Endodermal cell (in vitro differentiated cells): ENCODE results near the gene STAT2. TPM values are rescaled to one million over a fixed set of nuclear protein-coding genes. Genes with fewer than 3 reads are reported as not detected.

ENCODE experiments used
- DNase-seq: peaks from one replicate; pipeline ENCODE4 v3.0.0-alpha.2; 2017
- H3K27ac ChIP-seq: 2 replicates; pipeline ENCODE4 v1.5.1; 2013; ENCODE audit warnings: mild to moderate bottlenecking, low read depth, low read length, moderate library complexity
- H3K27me3 ChIP-seq: 2 replicates; pipeline ENCODE4 v1.6.1; 2013; ENCODE audit warnings: mild to moderate bottlenecking, low read length, moderate library complexity; ENCODE audit not compliant: insufficient read depth, control insufficient read depth, poor library complexity, severe bottlenecking
- H3K36me3 ChIP-seq: 2 replicates; pipeline ENCODE4 v1.7.0; 2013; ENCODE audit warnings: mild to moderate bottlenecking, low read length, moderate library complexity; ENCODE audit not compliant: control insufficient read depth, insufficient read depth
- H3K4me1 ChIP-seq: one replicate; pipeline ENCODE4 v1.7.0; 2013; ENCODE audit warnings: low read length; ENCODE audit not compliant: control insufficient read depth, insufficient read depth
- H3K4me3 ChIP-seq: 2 replicates; pipeline ENCODE4 v1.5.1; 2013; ENCODE audit warnings: mild to moderate bottlenecking, low read length, moderate library complexity
- H3K9ac ChIP-seq: 2 replicates; pipeline ENCODE4 v1.6.1; 2013; ENCODE audit warnings: mild to moderate bottlenecking, low read length, moderate library complexity; ENCODE audit not compliant: poor library complexity, severe bottlenecking; ENCODE audit errors: extremely low read depth
- H3K9me3 ChIP-seq: 2 replicates; pipeline ENCODE4 v1.6.1; 2013; ENCODE audit warnings: mild to moderate bottlenecking, low read length, moderate library complexity; ENCODE audit not compliant: control insufficient read depth
- H3K27ac Mint-ChIP-seq: 2 replicates; pipeline ENCODE4 v1.8.0; 2020; ENCODE audit warnings: mixed read lengths
- H3K27me3 Mint-ChIP-seq: 2 replicates; pipeline ENCODE4 v1.8.0; 2021; ENCODE audit warnings: mild to moderate bottlenecking, mixed read lengths; ENCODE audit not compliant: insufficient read depth
- H3K36me3 Mint-ChIP-seq: 2 replicates; pipeline ENCODE4 v1.8.0; 2020; ENCODE audit warnings: low read depth, mixed read lengths
- H3K4me1 Mint-ChIP-seq: 2 replicates; pipeline ENCODE4 v1.8.0; 2020; ENCODE audit warnings: mixed read lengths
- H3K4me3 Mint-ChIP-seq: 2 replicates; pipeline ENCODE4 v1.8.0; 2020; ENCODE audit warnings: mild to moderate bottlenecking, moderate library complexity, mixed read lengths
- H3K9me3 Mint-ChIP-seq: 2 replicates; pipeline ENCODE4 v1.8.0; 2020; ENCODE audit warnings: mild to moderate bottlenecking, mixed read lengths
- WGBS, 2 experiments: methylation state at CpG; one replicate each; pipeline versions ENCODE4 v1.1.5 to v1.1.7; 2013; ENCODE audit warnings: missing lambda C conversion rate in 2 of 2, mixed read lengths in 1 of 2; ENCODE audit not compliant: insufficient coverage in 1 of 2, insufficient read length in 1 of 2; 5-methylcytosine and 5-hydroxymethylcytosine counted together
- total RNA-seq, 2 donors: library from RNA; stranded (reverse); fragmentation: NEBNext Ultra II Directional in 1 of 2; extraction: Animal tissue kit (Norgen Biotek cat#: 25700) in 1 of 2; gene quantifications; 2 replicates in 1 of 2; 3 replicates in 1 of 2; pipeline ENCODE4 v1.2.1, GENCODE V29; 2021
- TF ChIP-seq, protein P1 (sequence below): fragments of 200-600 bp; sonication (generic); conservative IDR thresholded peaks from 2 replicates; pipeline ENCODE4 v1.5.0; 2021; ENCODE audit warnings: antibody characterized with exemption, mild to moderate bottlenecking

The STAT2 gene
- total RNA-seq, 2 donors from 2014 or later, result 107 to 112 TPM

DNA sequence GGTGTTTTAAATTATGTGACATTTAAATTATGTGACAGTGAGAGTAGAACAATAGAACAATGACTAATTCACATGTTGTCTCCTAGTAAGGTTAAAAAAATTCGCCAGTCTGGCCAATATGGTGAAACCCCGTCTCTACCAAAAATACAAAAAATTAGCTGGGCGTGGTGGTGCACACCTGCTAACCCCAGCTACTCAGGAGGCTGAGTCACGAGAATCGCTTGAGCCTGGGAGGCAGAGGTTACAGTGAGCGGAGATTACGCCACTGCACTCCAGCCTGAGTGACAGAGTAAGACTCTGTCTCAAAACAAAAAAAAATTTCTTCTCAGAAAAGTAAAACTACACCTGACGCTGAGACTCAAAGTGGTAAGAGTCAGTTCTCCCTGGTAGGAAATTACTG lies 62.5 kb downstream of the STAT2 start:
- no peak for DNase-seq
- H3K4me1 Mint-ChIP-seq, result peaks cover 25% of the 10 kb centered on the region
- H3K27me3 Mint-ChIP-seq, result no peaks in the 10 kb centered on the region
- H3K9me3 Mint-ChIP-seq, result no peaks in the 10 kb centered on the region
- Histone ChIP-seq H3K4me1 (peaks cover 9% of the 10 kb centered on the region), H3K27ac (no peak overlapping the region), H3K4me3 (no peak overlapping the region), H3K9me3 (no peaks in the 10 kb centered on the region), H3K27me3 (no peaks in the 10 kb centered on the region), H3K9ac (no peak overlapping the region), H3K36me3 (peaks cover 31% of the 10 kb centered on the region)
- TF ChIP-seq, protein P1, sequence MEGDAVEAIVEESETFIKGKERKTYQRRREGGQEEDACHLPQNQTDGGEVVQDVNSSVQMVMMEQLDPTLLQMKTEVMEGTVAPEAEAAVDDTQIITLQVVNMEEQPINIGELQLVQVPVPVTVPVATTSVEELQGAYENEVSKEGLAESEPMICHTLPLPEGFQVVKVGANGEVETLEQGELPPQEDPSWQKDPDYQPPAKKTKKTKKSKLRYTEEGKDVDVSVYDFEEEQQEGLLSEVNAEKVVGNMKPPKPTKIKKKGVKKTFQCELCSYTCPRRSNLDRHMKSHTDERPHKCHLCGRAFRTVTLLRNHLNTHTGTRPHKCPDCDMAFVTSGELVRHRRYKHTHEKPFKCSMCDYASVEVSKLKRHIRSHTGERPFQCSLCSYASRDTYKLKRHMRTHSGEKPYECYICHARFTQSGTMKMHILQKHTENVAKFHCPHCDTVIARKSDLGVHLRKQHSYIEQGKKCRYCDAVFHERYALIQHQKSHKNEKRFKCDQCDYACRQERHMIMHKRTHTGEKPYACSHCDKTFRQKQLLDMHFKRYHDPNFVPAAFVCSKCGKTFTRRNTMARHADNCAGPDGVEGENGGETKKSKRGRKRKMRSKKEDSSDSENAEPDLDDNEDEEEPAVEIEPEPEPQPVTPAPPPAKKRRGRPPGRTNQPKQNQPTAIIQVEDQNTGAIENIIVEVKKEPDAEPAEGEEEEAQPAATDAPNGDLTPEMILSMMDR, result no peak
- 89 to 96% methylated on average over 8 of the region's 8 CpGs for WGBS, 2 experiments
- H3K27ac Mint-ChIP-seq, result peak overlapping the region; percentile 39
- H3K4me3 Mint-ChIP-seq, result no peak overlapping the region
- peaks cover 15% of the 10 kb centered on the region for H3K36me3 Mint-ChIP-seq

DNA sequence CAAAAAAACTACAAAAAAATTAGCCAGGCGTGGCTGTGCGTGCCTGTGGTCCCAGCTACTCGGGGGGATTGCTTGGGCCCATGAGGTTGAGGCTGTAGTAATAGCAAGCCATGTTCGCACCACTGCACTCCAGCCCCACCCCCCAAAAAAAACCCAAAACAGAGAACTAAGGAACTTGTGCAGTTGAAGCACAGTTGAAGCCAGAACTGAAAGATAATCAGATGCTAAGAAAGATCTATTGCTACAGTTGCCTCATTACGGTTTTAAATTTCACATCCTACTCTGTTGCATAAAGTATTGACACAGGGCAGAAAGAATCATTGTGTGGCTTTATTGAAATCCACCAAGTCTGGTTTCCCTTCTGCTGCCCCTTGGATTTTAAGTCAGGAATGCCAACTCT lies 63.6 kb downstream of the STAT2 start:
- H3K4me3 ChIP-seq, result no peak overlapping the region
- H3K27ac ChIP-seq, result no peak overlapping the region
- no peaks in the 10 kb centered on the region for H3K27me3 ChIP-seq
- Mint-ChIP-seq H3K27me3 (no peaks in the 10 kb centered on the region), H3K4me1 (peaks cover 17% of the 10 kb centered on the region), H3K27ac (no peak overlapping the region), H3K9me3 (no peaks in the 10 kb centered on the region), H3K36me3 (peaks cover 20% of the 10 kb centered on the region), H3K4me3 (no peak overlapping the region)
- no peaks in the 10 kb centered on the region for H3K9me3 ChIP-seq
- no peak overlapping the region for H3K9ac ChIP-seq
- TF ChIP-seq, protein P1, result no peak
- H3K4me1 ChIP-seq, result peaks cover 9% of the 10 kb centered on the region
- DNase-seq, result no peak
- WGBS, 2 experiments, result 93% methylated on average over 5 of the region's 5 CpGs
- H3K36me3 ChIP-seq, result peaks cover 37% of the 10 kb centered on the region

- Mint-ChIP-seq H3K36me3 (peaks cover 35% of the 10 kb centered on the region), H3K4me1 (peaks cover 7% of the 10 kb centered on the region), H3K27ac (no peak overlapping the region), H3K27me3 (no peaks in the 10 kb centered on the region), H3K4me3 (no peak overlapping the region), H3K9me3 (no peaks in the 10 kb centered on the region)
- no peaks in the 10 kb centered on the region for H3K27me3 ChIP-seq
- H3K4me1 ChIP-seq, result no peaks in the 10 kb centered on the region
- no peak for DNase-seq
- TF ChIP-seq, protein P1, result no peak
- H3K9me3 ChIP-seq, result no peaks in the 10 kb centered on the region
- peaks cover 54% of the 10 kb centered on the region for H3K36me3 ChIP-seq
- WGBS, 2 experiments, result 90 to 98% methylated on average over 5 of the region's 5 CpGs
- H3K4me3 ChIP-seq, result no peak overlapping the region
- H3K9ac ChIP-seq, result no peak overlapping the region
- no peak overlapping the region for H3K27ac ChIP-seq
Observed at GRCh38 chr12:56293795-56294194, 66.1 kb downstream of the STAT2 start.

Other genes starting within 250 kb of the STAT2 start
- 1,000 to 10,000 TPM; 4,305 to 4,379 TPM for gene RPL41, start 243.5 kb downstream of the STAT2 start, total RNA-seq
- gene ZC3H10, start 241.8 kb downstream of the STAT2 start, total RNA-seq, result 1 to 10 TPM; 7.9 to 9.1 TPM
- gene ESYT1, start 231.8 kb downstream of the STAT2 start, total RNA-seq, result 100 to 1,000 TPM in 1 of 2 donors, 10 to 100 TPM in 1; 97.0 to 118 TPM
- gene MYL6B, start 207.5 kb downstream of the STAT2 start, total RNA-seq, result 100 to 1,000 TPM; 153 to 191 TPM
- gene MYL6, start 201.7 kb downstream of the STAT2 start, total RNA-seq, result 1,000 to 10,000 TPM; 1,640 to 1,647 TPM
- 100 to 1,000 TPM; 127 to 129 TPM for gene SMARCC2, start 170.6 kb downstream of the STAT2 start, total RNA-seq
- 10 to 100 TPM; 45.8 to 48.9 TPM for gene RNF41, start 138.2 kb downstream of the STAT2 start, total RNA-seq
- 10 to 100 TPM; 27.0 to 35.1 TPM for gene NABP2, start 135.8 kb downstream of the STAT2 start, total RNA-seq
- gene SLC39A5, start 130.1 kb downstream of the STAT2 start, total RNA-seq, result 1 to 10 TPM; 2.5 to 3.2 TPM
- gene ANKRD52, start 101.7 kb downstream of the STAT2 start, total RNA-seq, result 10 to 100 TPM; 39.3 to 54.9 TPM
- 10 to 100 TPM; 20.5 to 23.2 TPM for gene COQ10A, start 93.2 kb downstream of the STAT2 start, total RNA-seq
- 100 to 1,000 TPM; 134 to 167 TPM for gene CS, start 59.8 kb downstream of the STAT2 start, total RNA-seq
- gene CNPY2, start 44.1 kb downstream of the STAT2 start, total RNA-seq, result 100 to 1,000 TPM; 183 to 198 TPM
- 10 to 100 TPM; 66.5 to 90.3 TPM for gene PAN2, start 26.1 kb downstream of the STAT2 start, total RNA-seq
- gene IL23A, start 21.2 kb downstream of the STAT2 start, total RNA-seq, result 10 to 100 TPM in 1 of 2 donors, 1 to 10 TPM in 1; 4.6 to 10.4 TPM
- gene APOF, start 2.8 kb upstream of the STAT2 start, total RNA-seq, result not detected
- gene TIMELESS, start 89.3 kb upstream of the STAT2 start, total RNA-seq, result 10 to 100 TPM; 64.5 to 85.3 TPM
- not detected for gene MIP, start 94.5 kb upstream of the STAT2 start, total RNA-seq
- gene SPRYD4, start 108.5 kb upstream of the STAT2 start, total RNA-seq, result 1 to 10 TPM; 2.9 to 3.8 TPM
- gene GLS2, start 128.1 kb upstream of the STAT2 start, total RNA-seq, result 1 to 10 TPM; 1.5 to 2.7 TPM
- 10 to 100 TPM; 26.3 to 33.8 TPM for gene RBMS2, start 161.7 kb upstream of the STAT2 start, total RNA-seq